SHP77 treated with DMSO at 0.1 percent for 48 hours (cell line): ENCODE measurements around the gene SLC51B.
A peak's percentile ranks its signal among the peaks of the same experiment; 100 is the strongest.
"Not testable (repeated sequence)": the region's sequence is repeated elsewhere in the genome, so short reads cannot be mapped to it uniquely, and the experiment has no call there.

ENCODE experiments used
- DNase-seq: peaks from one replicate; lab custom pipeline; 2025; lab: John Stamatoyannopoulos, UW

SLC51B gene

GRCh38 chr15:65044724-65045481 lies at the start of gene SLC51B:
Gene SLC51B (plus strand): TSS chr15:65045387. CDS start chr15:65050005, 4,618 bp downstream.
- peak; percentile 67 for DNase-seq

GRCh38 chr15:64997066-64997465 lies 48.1 kb upstream of the SLC51B start:
- no peak for DNase-seq

- no peak for DNase-seq
Measured at GRCh38 chr15:64997745-64998375, 47.3 kb upstream of the SLC51B start.

GRCh38 chr15:65004993-65005392 lies 40.2 kb upstream of the SLC51B start:
- no peak for DNase-seq

- DNase-seq, result no peak
Measured at GRCh38 chr15:65006876-65007275, 38.3 kb upstream of the SLC51B start.

GRCh38 chr15:65008983-65009382 lies 36.2 kb upstream of the SLC51B start:
- DNase-seq, result no peak

GRCh38 chr15:65011198-65011597 lies 34.0 kb upstream of the SLC51B start:
- DNase-seq, result not testable (repeated sequence)

GRCh38 chr15:65020419-65020818 lies 24.8 kb upstream of the SLC51B start:
- DNase-seq, result no peak

GRCh38 chr15:65021488-65021887 lies 23.7 kb upstream of the SLC51B start:
- DNase-seq, result no peak

- DNase-seq, result no peak
Measured at GRCh38 chr15:65026756-65027155, 18.4 kb upstream of the SLC51B start.

GRCh38 chr15:65027593-65027992 lies 17.6 kb upstream of the SLC51B start:
- DNase-seq, result no peak

GRCh38 chr15:65028338-65028737 lies 16.8 kb upstream of the SLC51B start:
- no peak for DNase-seq

GRCh38 chr15:65028921-65029735 lies 16.1 kb upstream of the SLC51B start, which contains the start of gene MTFMT:
Gene MTFMT (minus strand): TSS chr15:65029639. CDS start chr15:65029613, 26 bp downstream.
- DNase-seq, result peak; percentile 57

GRCh38 chr15:65029736-65030208 lies 15.4 kb upstream of the SLC51B start:
- DNase-seq, result no peak

- peak; percentile 89 for DNase-seq
Measured at GRCh38 chr15:65032801-65033537, 12.2 kb upstream of the SLC51B start.

- DNase-seq, result peak; percentile 51
Measured at GRCh38 chr15:65033659-65034269, 11.4 kb upstream of the SLC51B start.

- no peak for DNase-seq
Measured at GRCh38 chr15:65034719-65035118, 10.5 kb upstream of the SLC51B start.

GRCh38 chr15:65037309-65037708 lies 7.9 kb upstream of the SLC51B start:
- no peak for DNase-seq

GRCh38 chr15:65038428-65038827 lies 6.8 kb upstream of the SLC51B start:
- no peak for DNase-seq

GRCh38 chr15:65038836-65039235 lies 6.4 kb upstream of the SLC51B start:
- DNase-seq, result no peak

- DNase-seq, result no peak
Measured at GRCh38 chr15:65040461-65040860, 4.7 kb upstream of the SLC51B start.
